Keratinocyte (primary cell): ENCODE results near the gene XAGE1B.

Experiments used
- CTCF ChIP-seq, 3 experiments: IDR thresholded peaks in 1 of 3; conservative IDR thresholded peaks in 1 of 3; optimal IDR thresholded peaks in 1 of 3; 2 replicates in 2 of 3; 3 replicates in 1 of 3; pipeline versions ENCODE3 to v1.5.1; 2011; ENCODE audit warnings: low read length in 3 of 3, mild to moderate bottlenecking in 3 of 3, moderate library complexity in 2 of 3, control low read depth in 1 of 3, inconsistent platforms in 1 of 3; ENCODE audit not compliant: insufficient read depth in 2 of 3; ENCODE audit errors: extremely low read depth in 1 of 3
- EZH2 ChIP-seq: IDR thresholded peaks from one replicate; pipeline ENCODE4 v1.6.1; 2012; ENCODE audit warnings: inconsistent platforms, mild to moderate bottlenecking, low read length, moderate library complexity

GRCh38 chrX:52507331-52507730 is 9.5 kb downstream of the XAGE1B start:
- TF ChIP-seq CTCF (optimal IDR thresholded peaks at IDR 0.05 in 1 of 3, IDR thresholded peaks at IDR 0.05 in 1 of 3, conservative IDR thresholded peaks at IDR 0.05 in 1 of 3; ENCODE audit: extremely low read depth in 1 of 3, insufficient read depth in 2 of 3, low read length in 3 of 3): no peak
- no peak for TF ChIP-seq EZH2
